ENCODE measurements around the gene FAM131C.

The FAM131C gene

GRCh38 chr1:16009030-16009460 lies 64.4 kb downstream of the FAM131C start:
- no peak overlapping the region for H3K9ac ChIP-seq (ENCODE audit: low read length)
- H3K27ac ChIP-seq (ENCODE audit: low read depth, low read length): no peak overlapping the region
- peaks cover 21% of the 10 kb centered on the region for H3K4me1 ChIP-seq (ENCODE audit: insufficient read depth, low read length)
- no peaks in the 10 kb centered on the region for H3K36me3 ChIP-seq (ENCODE audit: insufficient read depth, low read length)
- H3K9me3 ChIP-seq (ENCODE audit: low read length): no peaks in the 10 kb centered on the region
- H3K27me3 ChIP-seq (ENCODE audit: control insufficient read depth in 1 of 2, insufficient read depth in 2 of 2, low read length in 2 of 2): no peaks in the 10 kb centered on the region
- no peak overlapping the region for H3K4me3 ChIP-seq (ENCODE audit: low read depth in 1 of 2, low read length in 2 of 2)

All from muscle layer of colon (tissue), 2 donors.